PFSK-1 (cell line): Measurements from ENCODE around the gene PRLR.

Source experiments
- POLR2AphosphoS5 ChIP-seq: IDR thresholded peaks from 2 replicates; pipeline ENCODE4 v1.6.1; 2012; ENCODE audit warnings: low read depth, mild to moderate bottlenecking, control low read depth, low read length, moderate library complexity
- REST ChIP-seq, 2 experiments: IDR thresholded peaks; 2 replicates each; pipeline versions ENCODE4 v1.6.1 to v1.8.0; 2011 to 2012; ENCODE audit warnings: low read depth in 2 of 2, low read length in 2 of 2, control low read depth in 1 of 2, inconsistent platforms in 1 of 2, mild to moderate bottlenecking in 1 of 2, moderate library complexity in 1 of 2; ENCODE audit not compliant: insufficient read depth in 1 of 2
- SIN3A ChIP-seq: IDR thresholded peaks from 2 replicates; pipeline ENCODE4 v1.6.1; 2012; ENCODE audit warnings: mild to moderate bottlenecking, low read length, moderate library complexity, borderline replicate concordance; ENCODE audit not compliant: insufficient read depth

GRCh38 chr5:35242702-35243258, 12.5 kb upstream of the PRLR start:
- no peak for TF ChIP-seq SIN3A
- no peak for TF ChIP-seq POLR2AphosphoS5
- no peak for TF ChIP-seq REST (IDR thresholded peaks at IDR 0.05; ENCODE audit: insufficient read depth in 1 of 2, low read depth in 2 of 2, low read length in 2 of 2)
